Activated CD8-positive, alpha-beta memory T cell treated with anti-CD3 and anti-CD28 coated beads for 1 hour (primary cell): ENCODE results near the gene CA5B.
A peak's percentile ranks its signal among the peaks of the same experiment; 100 is the strongest.
"Not testable (repeated sequence)": the region's sequence is repeated elsewhere in the genome, so short reads cannot be mapped to it uniquely, and the experiment has no call there.

ENCODE experiments used
- DNase-seq, 2 donors: peaks; one replicate each; pipeline ENCODE4 v3.0.0-alpha.2; 2020; ENCODE audit warnings: low read depth in 1 of 2; ENCODE audit errors: extremely low read depth in 1 of 2

CA5B gene

GRCh38 chrX:15737959-15738902 is at the start of gene CA5B:
Gene CA5B, plus strand, starts transcription at chrX:15738270. Its CDS starts 11,754 bp downstream, at chrX:15750024.
- peak; percentile 92 to 98 for DNase-seq

- DNase-seq = no peak
Measured at GRCh38 chrX:15694941-15695451, 43.1 kb upstream of the CA5B start.

GRCh38 chrX:15696516-15696915 is 41.6 kb upstream of the CA5B start:
- no peak for DNase-seq

GRCh38 chrX:15702488-15703371 is 35.3 kb upstream of the CA5B start:
- no peak for DNase-seq

- DNase-seq = not testable (repeated sequence)
Measured at GRCh38 chrX:15703809-15704208, 34.3 kb upstream of the CA5B start.

- not testable (repeated sequence) for DNase-seq
Measured at GRCh38 chrX:15704273-15704672, 33.8 kb upstream of the CA5B start.

GRCh38 chrX:15714529-15714928 is 23.5 kb upstream of the CA5B start:
- DNase-seq = no peak

GRCh38 chrX:15718283-15718970 is 19.6 kb upstream of the CA5B start:
- DNase-seq = no peak

- DNase-seq = no peak
Measured at GRCh38 chrX:15719324-15719968, 18.6 kb upstream of the CA5B start.

- DNase-seq = no peak
Measured at GRCh38 chrX:15721911-15722310, 16.2 kb upstream of the CA5B start.

- DNase-seq = no peak
Measured at GRCh38 chrX:15723887-15724517, 14.1 kb upstream of the CA5B start.

- DNase-seq = no peak
Measured at GRCh38 chrX:15724911-15725310, 13.2 kb upstream of the CA5B start.

- not testable (repeated sequence) for DNase-seq
Measured at GRCh38 chrX:15731368-15731767, 6.7 kb upstream of the CA5B start.

- DNase-seq = no peak
Measured at GRCh38 chrX:15737190-15737958, 696 bp upstream of the CA5B start.

GRCh38 chrX:15739886-15740285 is 1.8 kb downstream of the CA5B start:
- no peak for DNase-seq

- DNase-seq = no peak
Measured at GRCh38 chrX:15744181-15744867, 6.3 kb downstream of the CA5B start.

- no peak for DNase-seq
Measured at GRCh38 chrX:15745179-15745578, 7.1 kb downstream of the CA5B start.

GRCh38 chrX:15746651-15747050 is 8.6 kb downstream of the CA5B start:
- DNase-seq = not testable (repeated sequence)
